H1 (cell line): ENCODE data around the gene OR2AG2. TPM values are rescaled to one million over a fixed set of nuclear protein-coding genes. Genes with fewer than 3 reads are reported as not detected.

ENCODE experiments used
- polyA plus RNA-seq, 7 experiments: library from polyadenylated mRNA; depleted of rRNA in 3 of 7; stranded (reverse) in 5 of 7; unstranded in 2 of 7; fragments of >200 nt in 5 of 7; fragments of 200-250 nt in 2 of 7; gene quantifications; 1 replicate in 5 of 7; 2 replicates in 1 of 7; 4 replicates in 1 of 7; pipeline versions ENCODE4 v1.2.1 to v1.2.3, GENCODE V29; 2011 to 2013; ENCODE audit warnings: missing spikeins in 2 of 7, mixed read lengths in 2 of 7
- total RNA-seq: library from RNA; stranded (reverse); fragmentation: NEBNext Ultra II Directional; extraction: Animal tissue kit (Norgen Biotek cat#: 25700); gene quantifications from 2 replicates; pipeline ENCODE4 v1.2.1, GENCODE V29; 2021

Gene OR2AG2
- total and polyA plus RNA-seq, 2 of the 8 experiments (the other 6 are each of a cell fraction or from before 2014, with no cell fraction given): 0.22 to 0.74 TPM

Other genes with a start within 250 kb of the OR2AG2 start
- gene RRP8, start 168.4 kb downstream of the OR2AG2 start, total RNA-seq: 14.9 and 15.4 TPM in 2 replicates
- 3.6 and 4.2 TPM in 2 replicates for gene RRP8, start 168.4 kb downstream of the OR2AG2 start, polyA plus RNA-seq (2011; rRNA removed)
- gene ILK, start 168.2 kb downstream of the OR2AG2 start, total RNA-seq: 91.4 and 103 TPM in 2 replicates
- 117 and 132 TPM in 2 replicates for gene ILK, start 168.2 kb downstream of the OR2AG2 start, polyA plus RNA-seq (2011; rRNA removed)
- gene TAF10, start 159.8 kb downstream of the OR2AG2 start, total RNA-seq: 128 and 153 TPM in 2 replicates
- gene TAF10, start 159.8 kb downstream of the OR2AG2 start, polyA plus RNA-seq (2011; rRNA removed): 213 and 242 TPM in 2 replicates
- gene TPP1, start 152.6 kb downstream of the OR2AG2 start, total RNA-seq: 34.9 and 36.1 TPM in 2 replicates
- 58.4 and 77.5 TPM in 2 replicates for gene TPP1, start 152.6 kb downstream of the OR2AG2 start, polyA plus RNA-seq (2011; rRNA removed)
- 10.5 and 11.3 TPM in 2 replicates for gene DCHS1, start 116.2 kb downstream of the OR2AG2 start, total RNA-seq
- 8.2 and 8.9 TPM in 2 replicates for gene DCHS1, start 116.2 kb downstream of the OR2AG2 start, polyA plus RNA-seq (2011; rRNA removed)
- 70.5 and 71.7 TPM in 2 replicates for gene MRPL17, start 88.6 kb downstream of the OR2AG2 start, total RNA-seq
- gene MRPL17, start 88.6 kb downstream of the OR2AG2 start, polyA plus RNA-seq (2011; rRNA removed): 44.5 and 55.7 TPM in 2 replicates
- not detected in 2 replicates for gene OR2AG1, start 11.0 kb upstream of the OR2AG2 start, total RNA-seq
- gene OR2AG1, start 11.0 kb upstream of the OR2AG2 start, polyA plus RNA-seq (2011; rRNA removed): not detected in 2 replicates
- gene OR6A2, start 27.7 kb upstream of the OR2AG2 start, total RNA-seq: 0.10 and 0.20 TPM in 2 replicates
- 0.14 TPM in 2 replicates for gene OR6A2, start 27.7 kb upstream of the OR2AG2 start, polyA plus RNA-seq (2011; rRNA removed)
- gene OR10A5, start 73.7 kb upstream of the OR2AG2 start, total RNA-seq: not detected in 2 replicates
- gene OR10A5, start 73.7 kb upstream of the OR2AG2 start, polyA plus RNA-seq (2011; rRNA removed): not detected in 2 replicates
- gene OR10A2, start 91.1 kb upstream of the OR2AG2 start, total RNA-seq: not detected in 2 replicates
- gene OR10A2, start 91.1 kb upstream of the OR2AG2 start, polyA plus RNA-seq (2011; rRNA removed): not detected in 2 replicates
- gene OR10A4, start 104.6 kb upstream of the OR2AG2 start, total RNA-seq: not detected in 2 replicates
- gene OR10A4, start 104.6 kb upstream of the OR2AG2 start, polyA plus RNA-seq (2011; rRNA removed): not detected in 2 replicates
- 0.29 TPM in 1 of 2 replicates, not detected in the other for gene OR2D2, start 120.5 kb upstream of the OR2AG2 start, total RNA-seq
- gene OR2D2, start 120.5 kb upstream of the OR2AG2 start, polyA plus RNA-seq (2011; rRNA removed): 0.08 and 0.15 TPM in 2 replicates
- gene OR2D3, start 149.0 kb upstream of the OR2AG2 start, total RNA-seq: not detected in 2 replicates
- gene OR2D3, start 149.0 kb upstream of the OR2AG2 start, polyA plus RNA-seq (2011; rRNA removed): not detected in 2 replicates
- 17.1 and 17.9 TPM in 2 replicates for gene ZNF215, start 154.4 kb upstream of the OR2AG2 start, total RNA-seq
- 4.3 and 6.4 TPM in 2 replicates for gene ZNF215, start 154.4 kb upstream of the OR2AG2 start, polyA plus RNA-seq (2011; rRNA removed)
- 3.2 and 5.0 TPM in 2 replicates for gene ZNF214, start 248.4 kb upstream of the OR2AG2 start, total RNA-seq
- gene ZNF214, start 248.4 kb upstream of the OR2AG2 start, polyA plus RNA-seq (2011; rRNA removed): 0.71 and 0.80 TPM in 2 replicates
- 0.08 TPM in 1 of 2 replicates, not detected in the other for gene NLRP14, start 248.5 kb upstream of the OR2AG2 start, total RNA-seq
- gene NLRP14, start 248.5 kb upstream of the OR2AG2 start, polyA plus RNA-seq (2011; rRNA removed): 0.02 and 0.05 TPM in 2 replicates